Neural cell (in vitro differentiated cells): Measurements from ENCODE around the gene SCG5. TPM values are rescaled to one million over a fixed set of nuclear protein-coding genes. Genes with fewer than 3 reads are reported as not detected.

ENCODE experiments used
- H2AFZ ChIP-seq: fragments of 200-600, 300-800 bp; sonication (generic), shearing (Covaris generic); 2 replicates; pipeline ENCODE4 v1.6.0; 2014; ENCODE audit warnings: low read depth, mild to moderate bottlenecking, antibody characterized with exemption, low read length, moderate library complexity
- H3F3A ChIP-seq: fragments of 200-600 bp; shearing (Covaris generic); 2 replicates; pipeline ENCODE4 v1.6.1; 2016; ENCODE audit warnings: mild to moderate bottlenecking, moderate library complexity, mixed read lengths, antibody characterized with exemption, low read length; ENCODE audit not compliant: insufficient read depth, poor library complexity, severe bottlenecking
- H3K27ac ChIP-seq: fragments of 200-600, 300-800 bp; sonication (generic), shearing (Covaris generic); 2 replicates; pipeline ENCODE4 v1.5.1; 2014; ENCODE audit warnings: mild to moderate bottlenecking, low read length, moderate library complexity
- H3K27me3 ChIP-seq: fragments of 300-800, 200-600 bp; sonication (generic), shearing (Covaris generic); 2 replicates; pipeline ENCODE4 v1.6.0; 2014; ENCODE audit warnings: mild to moderate bottlenecking, low read depth, low read length, moderate library complexity; ENCODE audit not compliant: insufficient read depth
- H3K36me3 ChIP-seq: fragments of 300-800, 200-600 bp; sonication (generic), shearing (Covaris generic); 2 replicates; pipeline ENCODE4 v1.5.1; 2014; ENCODE audit warnings: mild to moderate bottlenecking, antibody characterized with exemption, low read length, moderate library complexity; ENCODE audit not compliant: insufficient read depth
- H3K4me2 ChIP-seq: fragments of 300-800, 200-600 bp; sonication (generic), shearing (Covaris generic); 2 replicates; pipeline ENCODE4 v1.6.0; 2014; ENCODE audit warnings: mild to moderate bottlenecking, low read length
- H3K4me3 ChIP-seq: fragments of 300-800, 200-600 bp; sonication (generic), shearing (Covaris generic); 2 replicates; pipeline ENCODE4 v1.5.1; 2014; ENCODE audit warnings: mild to moderate bottlenecking, low read length, moderate library complexity
- H3K79me2 ChIP-seq: fragments of 200-600 bp; shearing (Covaris generic); replicated peaks from 2 replicates; pipeline ENCODE4 v1.6.0; 2014; ENCODE audit warnings: mild to moderate bottlenecking, low read length, moderate library complexity; ENCODE audit not compliant: insufficient read depth
- H3K9ac ChIP-seq: fragments of 300-800, 200-600 bp; sonication (generic), shearing (Covaris generic); 2 replicates; pipeline ENCODE4 v1.6.1; 2016; ENCODE audit warnings: mild to moderate bottlenecking, low read length, mixed read lengths
- H3K9me2 ChIP-seq: fragments of 200-600 bp; shearing (Covaris generic); 2 replicates; pipeline ENCODE4 v1.6.1; 2016; ENCODE audit warnings: mild to moderate bottlenecking, low read length, mixed read lengths; ENCODE audit not compliant: insufficient read depth
- H3K9me3 ChIP-seq: fragments of 200-600, 300-800 bp; sonication (generic), shearing (Covaris generic); 2 replicates; pipeline ENCODE4 v1.6.1; 2016; ENCODE audit warnings: mild to moderate bottlenecking, mixed run types, low read length, moderate library complexity, mixed read lengths
- H4K20me1 ChIP-seq: fragments of 200-600 bp; shearing (Covaris generic); 2 replicates; pipeline ENCODE4 v1.6.1; 2016; ENCODE audit warnings: mild to moderate bottlenecking, mixed run types; ENCODE audit not compliant: insufficient read depth
- EP300 ChIP-seq: fragments of 450-650 bp; conservative IDR thresholded peaks from 2 replicates; pipeline ENCODE4 v1.6.1; 2014; ENCODE audit warnings: antibody characterized with exemption, mild to moderate bottlenecking, moderate library complexity; ENCODE audit not compliant: poor library complexity, severe bottlenecking
- EZH2 ChIP-seq: fragments of 200-600, 300-800 bp; shearing (Covaris generic), sonication (generic); IDR thresholded peaks from 2 replicates; pipeline ENCODE4 v1.6.1; 2014; ENCODE audit warnings: antibody characterized with exemption, low read length, borderline replicate concordance, mild to moderate bottlenecking; ENCODE audit not compliant: insufficient read depth, poor library complexity, severe bottlenecking
- MXI1 ChIP-seq: fragments of 450-650 bp; conservative IDR thresholded peaks from 2 replicates; pipeline ENCODE4 v1.6.1; 2014; ENCODE audit warnings: antibody characterized with exemption, mild to moderate bottlenecking; ENCODE audit not compliant: poor library complexity, severe bottlenecking
- POLR2AphosphoS5 ChIP-seq: IDR thresholded peaks from 2 replicates; pipeline ENCODE4 v1.6.1; 2012
- RAD21 ChIP-seq: fragments of 450-650 bp; conservative IDR thresholded peaks from 2 replicates; pipeline ENCODE4 v1.6.1; 2014; ENCODE audit warnings: antibody characterized with exemption, mild to moderate bottlenecking, moderate library complexity
- SMC3 ChIP-seq: fragments of 450-650 bp; conservative IDR thresholded peaks from 2 replicates; pipeline ENCODE4 v1.6.1; 2014; ENCODE audit warnings: antibody characterized with exemption, mild to moderate bottlenecking, moderate library complexity; ENCODE audit not compliant: poor library complexity
- TAF1 ChIP-seq: IDR thresholded peaks from 2 replicates; pipeline ENCODE4 v1.6.1; 2012; ENCODE audit warnings: low read depth
- polyA plus RNA-seq: library from polyadenylated mRNA; depleted of rRNA; stranded (reverse); fragments of >200 nt; gene quantifications from 2 replicates; pipeline ENCODE4 v1.2.3, GENCODE V29; 2014
- TF ChIP-seq, protein P1 (sequence below): IDR thresholded peaks from 2 replicates; pipeline ENCODE4 v1.6.1; 2012; ENCODE audit warnings: borderline replicate concordance
- TF ChIP-seq, protein P2 (sequence below): fragments of 450-650 bp; IDR thresholded peaks from 2 replicates; pipeline ENCODE4 v1.5.1; 2014; ENCODE audit warnings: antibody characterized with exemption, mild to moderate bottlenecking, moderate library complexity; ENCODE audit not compliant: poor library complexity, severe bottlenecking

Gene SCG5
- polyA plus RNA-seq, 1 donor from 2014 or later = 116 TPM

DNA sequence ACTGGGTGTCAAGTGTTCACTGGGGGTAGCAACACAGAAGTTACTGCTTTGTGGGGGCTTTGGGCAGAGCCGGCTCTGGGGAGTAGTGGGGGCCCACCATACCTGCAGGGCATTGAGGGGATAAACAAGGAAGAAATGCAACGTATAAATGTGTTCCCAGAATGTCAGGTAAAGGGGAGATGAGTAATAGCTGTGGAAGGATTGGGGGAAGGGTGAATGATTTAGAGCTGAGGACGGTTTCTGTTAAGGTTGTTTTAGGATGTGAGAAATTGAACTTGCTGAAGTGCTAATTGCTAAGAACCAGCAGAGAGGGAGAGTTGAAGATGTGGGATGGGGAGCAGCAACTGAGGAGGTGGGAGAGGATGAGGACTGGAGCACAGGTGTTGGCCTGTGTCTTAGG is 10.7 kb downstream of the SCG5 start:
- Histone ChIP-seq H3K4me3 (no peak overlapping the region), H4K20me1 (no peaks in the 10 kb centered on the region), H3K36me3 (no peaks in the 10 kb centered on the region), H3F3A (no peaks in the 10 kb centered on the region), H3K4me2 (no peak overlapping the region), H3K79me2 (no peaks in the 10 kb centered on the region), H3K9ac (no peak overlapping the region), H2AFZ (no peak overlapping the region), H3K9me2 (no peaks in the 10 kb centered on the region), H3K27me3 (no peaks in the 10 kb centered on the region), H3K9me3 (no peaks in the 10 kb centered on the region), H3K27ac (no peak overlapping the region)
- TF ChIP-seq RAD21 = no peak
- TF ChIP-seq, protein P1, sequence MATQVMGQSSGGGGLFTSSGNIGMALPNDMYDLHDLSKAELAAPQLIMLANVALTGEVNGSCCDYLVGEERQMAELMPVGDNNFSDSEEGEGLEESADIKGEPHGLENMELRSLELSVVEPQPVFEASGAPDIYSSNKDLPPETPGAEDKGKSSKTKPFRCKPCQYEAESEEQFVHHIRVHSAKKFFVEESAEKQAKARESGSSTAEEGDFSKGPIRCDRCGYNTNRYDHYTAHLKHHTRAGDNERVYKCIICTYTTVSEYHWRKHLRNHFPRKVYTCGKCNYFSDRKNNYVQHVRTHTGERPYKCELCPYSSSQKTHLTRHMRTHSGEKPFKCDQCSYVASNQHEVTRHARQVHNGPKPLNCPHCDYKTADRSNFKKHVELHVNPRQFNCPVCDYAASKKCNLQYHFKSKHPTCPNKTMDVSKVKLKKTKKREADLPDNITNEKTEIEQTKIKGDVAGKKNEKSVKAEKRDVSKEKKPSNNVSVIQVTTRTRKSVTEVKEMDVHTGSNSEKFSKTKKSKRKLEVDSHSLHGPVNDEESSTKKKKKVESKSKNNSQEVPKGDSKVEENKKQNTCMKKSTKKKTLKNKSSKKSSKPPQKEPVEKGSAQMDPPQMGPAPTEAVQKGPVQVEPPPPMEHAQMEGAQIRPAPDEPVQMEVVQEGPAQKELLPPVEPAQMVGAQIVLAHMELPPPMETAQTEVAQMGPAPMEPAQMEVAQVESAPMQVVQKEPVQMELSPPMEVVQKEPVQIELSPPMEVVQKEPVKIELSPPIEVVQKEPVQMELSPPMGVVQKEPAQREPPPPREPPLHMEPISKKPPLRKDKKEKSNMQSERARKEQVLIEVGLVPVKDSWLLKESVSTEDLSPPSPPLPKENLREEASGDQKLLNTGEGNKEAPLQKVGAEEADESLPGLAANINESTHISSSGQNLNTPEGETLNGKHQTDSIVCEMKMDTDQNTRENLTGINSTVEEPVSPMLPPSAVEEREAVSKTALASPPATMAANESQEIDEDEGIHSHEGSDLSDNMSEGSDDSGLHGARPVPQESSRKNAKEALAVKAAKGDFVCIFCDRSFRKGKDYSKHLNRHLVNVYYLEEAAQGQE = no peak
- TF ChIP-seq MXI1 = no peak
- TF ChIP-seq POLR2AphosphoS5 = no peak
- no peak for TF ChIP-seq SMC3
- no peak for TF ChIP-seq EZH2
- TF ChIP-seq TAF1 = no peak
- no peak for TF ChIP-seq EP300
- TF ChIP-seq, protein P2, sequence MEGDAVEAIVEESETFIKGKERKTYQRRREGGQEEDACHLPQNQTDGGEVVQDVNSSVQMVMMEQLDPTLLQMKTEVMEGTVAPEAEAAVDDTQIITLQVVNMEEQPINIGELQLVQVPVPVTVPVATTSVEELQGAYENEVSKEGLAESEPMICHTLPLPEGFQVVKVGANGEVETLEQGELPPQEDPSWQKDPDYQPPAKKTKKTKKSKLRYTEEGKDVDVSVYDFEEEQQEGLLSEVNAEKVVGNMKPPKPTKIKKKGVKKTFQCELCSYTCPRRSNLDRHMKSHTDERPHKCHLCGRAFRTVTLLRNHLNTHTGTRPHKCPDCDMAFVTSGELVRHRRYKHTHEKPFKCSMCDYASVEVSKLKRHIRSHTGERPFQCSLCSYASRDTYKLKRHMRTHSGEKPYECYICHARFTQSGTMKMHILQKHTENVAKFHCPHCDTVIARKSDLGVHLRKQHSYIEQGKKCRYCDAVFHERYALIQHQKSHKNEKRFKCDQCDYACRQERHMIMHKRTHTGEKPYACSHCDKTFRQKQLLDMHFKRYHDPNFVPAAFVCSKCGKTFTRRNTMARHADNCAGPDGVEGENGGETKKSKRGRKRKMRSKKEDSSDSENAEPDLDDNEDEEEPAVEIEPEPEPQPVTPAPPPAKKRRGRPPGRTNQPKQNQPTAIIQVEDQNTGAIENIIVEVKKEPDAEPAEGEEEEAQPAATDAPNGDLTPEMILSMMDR = no peak

- H3K9me3 ChIP-seq = no peaks in the 10 kb centered on the region
- no peak overlapping the region for H3K4me2 ChIP-seq
- no peak overlapping the region for H3K9ac ChIP-seq
- H3K27me3 ChIP-seq = no peaks in the 10 kb centered on the region
- H3K36me3 ChIP-seq = no peaks in the 10 kb centered on the region
- H3K27ac ChIP-seq = no peak overlapping the region
- H3K4me3 ChIP-seq = no peak overlapping the region
- H3F3A ChIP-seq = no peaks in the 10 kb centered on the region
- H3K9me2 ChIP-seq = no peaks in the 10 kb centered on the region
- no peak overlapping the region for H2AFZ ChIP-seq
- H4K20me1 ChIP-seq = no peaks in the 10 kb centered on the region
- no peak for TF ChIP-seq POLR2AphosphoS5
- TF ChIP-seq, protein P2 = no peak
- no peak for TF ChIP-seq EP300
- TF ChIP-seq TAF1 = no peak
- TF ChIP-seq RAD21 = no peak
- TF ChIP-seq EZH2 = no peak
- TF ChIP-seq, protein P1 = no peak
- no peak for TF ChIP-seq SMC3
- TF ChIP-seq MXI1 = no peak
- no peaks in the 10 kb centered on the region for H3K79me2 ChIP-seq
These were observed 14.6 kb downstream of the SCG5 start for GRCh38 chr15:32656091-32656490.
